HepG2 (cell line): ENCODE results near the gene MMP25. TPM values are rescaled to one million over a fixed set of nuclear protein-coding genes. Genes with fewer than 3 reads are reported as not detected.

Experiments
- ATAC-seq: fragments of 200-7000 bp; cut with Tn5 transposase; 3 replicates; pipeline ENCODE4 v1.9.1; 2020; ENCODE audit warnings: mild to moderate bottlenecking, moderate library complexity
- BruUV-seq: library from RNA; stranded (reverse); fragments of 400-500 nt; replicated peaks from 2 replicates; lab custom pipeline; 2021; lab: Mats Ljungman, UMichigan
- CTCF ChIA-PET: fragments of 300-600 bp; formaldehyde crosslinking; extraction: SDS; loops from one replicate; lab custom pipeline; 2021; ENCODE audit warnings: low total read pairs, inconsistent platforms, low intra/inter-chr PET ratio; lab: Yijun Ruan, JAX
- POLR2A ChIA-PET: fragments of 350-600 bp; sonication (Branson Sonifier 250); formaldehyde crosslinking; loops from one replicate; lab custom pipeline; 2020; ENCODE audit warnings: antibody characterized with exemption, inconsistent platforms; lab: Yijun Ruan, JAX
- DNase-seq: peaks from one replicate; pipeline ENCODE4 v3.0.0-alpha.2; 2015; ENCODE audit warnings: low spot score
- FAIRE-seq: peaks from 3 replicates; lab custom pipeline; 2011; peaks lifted over from hg19 to GRCh38; lab: Jason Lieb, UNC
- H2AFZ ChIP-seq: one replicate; pipeline ENCODE4 v1.6.1; 2011; ENCODE audit warnings: low read length, inconsistent platforms
- H3K27ac ChIP-seq: fragments of 300-600 bp; 3 replicates; pipeline ENCODE4 v1.8.0; 2011; ENCODE audit warnings: mixed run types, mild to moderate bottlenecking, mixed read lengths, low read length, inconsistent platforms; ENCODE audit not compliant: insufficient read depth; ENCODE audit errors: extremely low read length
- H3K27me3 ChIP-seq, 2 experiments: fragments of 200-600 bp in 1 of 2; 2 replicates in 1 of 2; 3 replicates in 1 of 2; pipeline versions ENCODE4 v1.6.0 to v1.8.0; 2011; ENCODE audit warnings: low read length in 2 of 2, mild to moderate bottlenecking in 2 of 2, moderate library complexity in 2 of 2, inconsistent platforms in 1 of 2; ENCODE audit not compliant: insufficient read depth in 2 of 2, control insufficient read depth in 1 of 2
- H3K36me3 ChIP-seq, 2 experiments: fragments of 200-600 bp in 1 of 2; replicated peaks in 1 of 2; 2 replicates in 1 of 2; 3 replicates in 1 of 2; pipeline versions ENCODE4 v1.5.1 to v1.8.0; 2011; ENCODE audit warnings: low read length in 2 of 2, inconsistent platforms in 1 of 2; ENCODE audit not compliant: insufficient read depth in 2 of 2, control insufficient read depth in 1 of 2
- H3K4me1 ChIP-seq: 2 replicates; pipeline ENCODE4 v1.5.1; 2012; ENCODE audit warnings: low read length, inconsistent platforms; ENCODE audit not compliant: insufficient read depth
- H3K4me2 ChIP-seq: 2 replicates; pipeline ENCODE4 v1.6.0; 2011; ENCODE audit warnings: low read depth, low read length, inconsistent platforms
- H3K4me3 ChIP-seq, 3 experiments: fragments of 200-600 bp in 1 of 3; sonication (generic), shearing (Covaris generic) in 1 of 3; replicated peaks in 1 of 3; 2 replicates each; pipeline ENCODE4 v1.5.1; 2011 to 2016; ENCODE audit warnings: low read length in 3 of 3, inconsistent platforms in 2 of 3, low read depth in 2 of 3, mild to moderate bottlenecking in 2 of 3, control low read depth in 1 of 3, mixed read lengths in 1 of 3; ENCODE audit not compliant: insufficient read depth in 1 of 3
- H3K79me2 ChIP-seq: one replicate; pipeline ENCODE4 v1.6.1; 2011; ENCODE audit warnings: low read length, inconsistent platforms; ENCODE audit not compliant: insufficient read depth
- H3K9ac ChIP-seq: 2 replicates; pipeline ENCODE4 v1.6.0; 2011; ENCODE audit warnings: mild to moderate bottlenecking, low read depth, low read length, inconsistent platforms; ENCODE audit not compliant: insufficient read depth
- H3K9me3 ChIP-seq: 2 replicates; pipeline ENCODE4 v1.5.1; 2012; ENCODE audit warnings: mild to moderate bottlenecking, low read length
- H4K20me1 ChIP-seq: 2 replicates; pipeline ENCODE4 v1.6.0; 2011; ENCODE audit warnings: inconsistent platforms, mild to moderate bottlenecking, low read length, moderate library complexity; ENCODE audit not compliant: insufficient read depth
- BRD4 ChIP-seq: sonication (generic); formaldehyde crosslinking; IDR thresholded peaks from 2 replicates; pipeline ENCODE4 v1.4.0; 2020; ENCODE audit warnings: missing genetic modification reagents
- MAFK ChIP-seq, 2 experiments: IDR thresholded peaks in 1 of 2; conservative IDR thresholded peaks in 1 of 2; 2 replicates each; pipeline ENCODE4 v1.6.1; 2011; ENCODE audit warnings: improper control_type of control experiment in 2 of 2, low read length in 2 of 2
- SRF ChIP-seq: IDR thresholded peaks from 2 replicates; pipeline ENCODE4 v1.6.1; 2011; ENCODE audit warnings: mild to moderate bottlenecking, low read depth, low read length, moderate library complexity
- TBL1XR1 ChIP-seq: fragments of 150-350 bp; IDR thresholded peaks from 2 replicates; pipeline ENCODE4 v1.6.1; 2014; ENCODE audit warnings: borderline replicate concordance, low read length; ENCODE audit not compliant: partially characterized antibody
- TOPORS ChIP-seq: sonication (generic); formaldehyde crosslinking; IDR thresholded peaks from 2 replicates; pipeline ENCODE4 v1.8.0; 2023; ENCODE audit warnings: mild to moderate bottlenecking, missing genetic modification reagents
- ZNF576 ChIP-seq: sonication (generic); formaldehyde crosslinking; IDR thresholded peaks from 2 replicates; pipeline ENCODE4 v1.4.0; 2020; ENCODE audit warnings: mild to moderate bottlenecking, missing genetic modification reagents
- ZSCAN20 ChIP-seq: sonication (generic); formaldehyde crosslinking; IDR thresholded peaks from 2 replicates; pipeline ENCODE4 v1.4.0; 2020; ENCODE audit warnings: missing genetic modification reagents, mild to moderate bottlenecking, borderline replicate concordance
- WGBS: methylation state at CpG from one replicate; pipeline ENCODE4 v1.1.6; 2017; ENCODE audit warnings: low lambda C conversion rate; 5-methylcytosine and 5-hydroxymethylcytosine counted together
- in situ Hi-C: cut with HindIII; loops from 2 replicates; pipeline ENCODE4 v1.10.0; 2017; ENCODE audit warnings: low pct_unique_long_range_greater_than_20kb; ENCODE audit not compliant: extremely low pct_ligation_motif_present
- intact Hi-C: fragments of 100-400 bp; cut with micrococcal nuclease; formaldehyde crosslinking; loops from one replicate; pipeline ENCODE4 v1.10.0; 2022; ENCODE audit not compliant: unreplicated experiment
- polyA plus RNA-seq, 8 experiments: library from polyadenylated mRNA; depleted of rRNA in 3 of 8; stranded (reverse) in 7 of 8; unstranded in 1 of 8; fragments of >200 nt; fragmentation: Illumina TruSeq in 4 of 8; extraction: Trizol in 4 of 8; gene quantifications; 2 replicates each; pipeline versions ENCODE4 v1.2.1 to v1.2.3, GENCODE V29; 2011 to 2016; ENCODE audit warnings: low read depth in 4 of 8, missing spikeins in 1 of 8, mixed read lengths in 1 of 8; ENCODE audit not compliant: insufficient read depth in 1 of 8
- total RNA-seq, 5 experiments: library from RNA; depleted of rRNA; stranded (reverse); fragments of >200 nt; fragmentation: Illumina TruSeq; extraction: Trizol; gene quantifications; 2 replicates each; pipeline ENCODE4 v1.2.3, GENCODE V29; 2016; ENCODE audit warnings: low read depth in 1 of 5

Gene MMP25
- total and polyA plus RNA-seq, 2 of the 13 experiments (the other 11 are each of a cell fraction or from before 2014, with no cell fraction given), result 0.04 to 0.08 TPM

- TF ChIP-seq TBL1XR1 (no peak), BRD4 (CRISPR knock-in tag) (no peak), ZSCAN20 (CRISPR knock-in tag) (no peak), ZNF576 (no peak), TOPORS (no peak), MAFK (conservative IDR thresholded peaks at IDR 0.05 in 1 of 2, IDR thresholded peaks at IDR 0.05 in 1 of 2; ENCODE audit: low read length in 2 of 2) (no peak)
Measured at GRCh38 chr16:3062553-3062952, 16.2 kb downstream of the MMP25 start (continued).

- FAIRE-seq, result no peak
- no peak for ATAC-seq
- in situ Hi-C loops, result no loop called here
- Histone ChIP-seq H3K9me3 (no peaks in the 10 kb centered on the region), H3K79me2 (peaks cover 17% of the 10 kb centered on the region), H3K36me3 (peaks cover 9 to 16% of the 10 kb centered on the region in 2 experiments; a peak in 2 of 5 replicates), H3K27ac (no peak overlapping the region), H3K4me3 (no peak overlapping the region), H3K9ac (no peak overlapping the region), H3K27me3 (no peaks in the 10 kb centered on the region; a peak in 2 of 5 replicates), H3K4me2 (no peak overlapping the region), H4K20me1 (no peaks in the 10 kb centered on the region), H3K4me1 (peaks cover 44% of the 10 kb centered on the region), H2AFZ (no peak overlapping the region)
- intact Hi-C loops, result no loop called here
- ChIA-PET CTCF (no interaction called here), POLR2A (interaction anchor here (1.3 to 4.9 kb wide), 4 partner anchors 12 to 33 kb away, joined by 3 to 38 read pairs (median 16); no protein-coding TSS in a partner anchor)
- no peak for TF ChIP-seq BRD4 (CRISPR knock-in tag)
- TF ChIP-seq SRF, result 0 out of 2 replicates have a peak, but pooled peaks have one; percentile 19
- BruUV-seq, result no TSS peak
- no peak for DNase-seq
- 93% methylated on average over 8 of the region's 8 CpGs for WGBS
Measured at GRCh38 chr16:3063625-3064386, 17.4 kb downstream of the MMP25 start.
